HG02885 (cell line): ENCODE measurements around the gene DNMBP.
"Not testable (repeated sequence)": the region's sequence is repeated elsewhere in the genome, so short reads cannot be mapped to it uniquely, and the experiment has no call there.

Experiments used
- ATAC-seq: cut with Tn5 transposase; IDR thresholded peaks from one replicate; pipeline ENCODE4 v1.9.1; 2021; ENCODE audit warnings: mild to moderate bottlenecking; ENCODE audit not compliant: unreplicated experiment, poor library complexity

The DNMBP gene

DNA sequence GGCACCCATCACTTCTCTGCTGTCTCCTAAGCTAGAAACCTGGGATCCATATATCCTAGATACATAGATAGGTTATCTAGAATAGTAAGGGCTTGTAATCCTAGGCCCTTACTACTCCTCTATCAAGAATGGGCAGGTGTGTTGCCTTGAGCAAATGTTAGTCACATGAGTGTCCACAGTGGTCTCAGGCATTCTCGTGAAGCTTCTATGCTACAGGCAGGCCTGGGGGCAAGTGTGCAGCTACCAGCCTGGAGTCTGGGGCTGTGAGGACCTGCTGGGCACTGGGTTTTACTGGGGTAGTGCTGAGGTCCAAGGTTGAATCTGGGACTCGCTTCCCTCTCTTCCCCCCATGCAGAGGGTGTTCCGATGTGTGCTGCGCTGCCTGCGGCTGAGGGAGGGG lies 135.9 kb downstream of the DNMBP start:
- ATAC-seq: no peak

DNA sequence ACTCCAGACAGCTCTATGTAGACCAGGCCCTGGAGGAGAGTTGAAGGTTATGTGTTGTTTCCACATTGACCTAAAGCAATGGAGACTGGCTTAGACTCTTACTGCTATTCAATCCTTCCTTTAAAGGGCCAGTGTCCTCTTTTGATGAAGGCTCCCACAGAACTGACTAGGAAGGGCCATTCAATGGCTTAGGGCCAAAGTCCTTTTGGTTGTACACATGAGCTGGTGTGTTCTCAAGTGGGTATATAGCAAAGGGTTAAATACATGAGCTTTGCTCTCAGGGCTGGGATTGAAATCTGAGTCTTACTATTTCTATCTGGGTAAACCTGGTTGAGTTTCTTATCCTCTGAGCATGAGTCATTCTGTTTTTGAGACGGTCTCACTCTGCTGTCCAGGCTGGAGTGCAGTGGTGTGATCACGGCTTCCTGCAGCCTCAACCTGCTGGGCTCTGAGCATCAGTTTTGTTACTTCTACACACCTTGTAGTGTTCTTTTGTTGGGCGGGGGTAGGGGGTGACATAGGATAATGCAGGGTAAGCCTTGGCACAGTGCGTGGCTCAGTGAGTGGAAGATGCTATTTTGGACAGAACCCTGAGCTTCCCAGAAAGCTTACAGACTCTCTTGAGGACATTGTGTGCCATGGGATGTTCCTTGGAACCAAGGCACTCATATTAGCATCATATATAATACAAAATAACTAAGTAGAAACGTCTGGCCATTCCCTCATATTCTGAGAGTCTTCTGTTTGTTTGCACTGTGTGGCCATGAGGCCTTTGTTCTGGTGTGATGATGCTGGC lies 137.2 kb downstream of the DNMBP start:
- ATAC-seq: no peak

DNA sequence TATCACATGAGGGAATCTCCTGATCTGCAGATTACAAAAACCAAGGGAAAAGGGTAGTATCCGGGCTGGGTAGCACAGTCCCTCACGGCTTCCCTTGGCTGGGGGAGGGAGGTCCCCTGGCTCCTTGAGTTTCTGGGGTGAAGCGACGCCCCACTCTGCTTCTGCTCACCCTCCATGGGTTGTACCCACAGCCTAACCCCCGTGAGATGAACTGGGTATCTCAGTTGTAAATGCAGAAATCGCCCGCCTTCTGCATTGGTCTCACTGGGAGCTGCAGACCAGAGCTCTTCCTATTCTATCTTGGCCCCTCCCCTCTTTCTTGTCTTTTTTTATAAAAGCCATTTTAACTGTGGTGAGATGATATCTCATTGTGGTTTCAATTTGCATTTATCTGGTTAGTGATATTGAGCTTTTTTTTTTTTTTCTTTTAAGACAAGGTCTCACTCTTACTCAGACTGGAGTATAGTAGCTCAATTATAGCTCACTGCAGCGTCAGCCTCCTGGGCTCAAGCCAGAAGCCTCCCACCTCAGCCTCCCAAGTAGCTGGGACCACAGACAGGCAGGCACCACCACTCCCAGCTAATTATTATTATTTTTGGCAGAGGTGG lies 139.5 kb downstream of the DNMBP start:
- ATAC-seq: no peak

DNA sequence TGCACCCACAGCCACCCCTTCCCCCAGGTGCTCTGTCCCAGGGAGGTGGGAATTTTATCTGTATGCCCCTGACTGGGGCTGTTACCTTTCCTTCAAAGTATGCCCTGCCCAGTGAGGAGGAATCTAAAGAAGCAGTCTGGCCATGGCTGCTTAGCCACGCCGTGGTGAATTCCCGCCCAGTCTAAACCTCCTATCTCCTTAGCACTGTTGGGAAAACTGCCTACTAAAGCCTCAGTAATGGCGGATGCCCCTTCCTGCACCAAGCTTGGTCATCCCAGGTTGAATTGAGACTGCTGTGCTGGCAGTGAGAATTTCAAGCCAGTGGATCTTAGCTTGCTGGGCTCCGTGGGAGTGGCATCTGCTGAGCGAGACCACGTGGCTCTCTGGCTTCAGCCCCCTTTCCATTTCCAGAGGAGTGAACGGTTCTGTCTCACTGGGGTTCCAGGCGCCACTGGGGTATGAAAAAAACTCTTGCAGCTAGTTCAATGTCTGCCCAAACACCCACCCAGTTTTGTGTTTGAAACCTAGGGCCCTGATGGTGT lies 140.1 kb downstream of the DNMBP start:
- no peak for ATAC-seq

GRCh38 chr10:99867250-99867649 lies 142.5 kb downstream of the DNMBP start:
- ATAC-seq: not testable (repeated sequence)

DNA sequence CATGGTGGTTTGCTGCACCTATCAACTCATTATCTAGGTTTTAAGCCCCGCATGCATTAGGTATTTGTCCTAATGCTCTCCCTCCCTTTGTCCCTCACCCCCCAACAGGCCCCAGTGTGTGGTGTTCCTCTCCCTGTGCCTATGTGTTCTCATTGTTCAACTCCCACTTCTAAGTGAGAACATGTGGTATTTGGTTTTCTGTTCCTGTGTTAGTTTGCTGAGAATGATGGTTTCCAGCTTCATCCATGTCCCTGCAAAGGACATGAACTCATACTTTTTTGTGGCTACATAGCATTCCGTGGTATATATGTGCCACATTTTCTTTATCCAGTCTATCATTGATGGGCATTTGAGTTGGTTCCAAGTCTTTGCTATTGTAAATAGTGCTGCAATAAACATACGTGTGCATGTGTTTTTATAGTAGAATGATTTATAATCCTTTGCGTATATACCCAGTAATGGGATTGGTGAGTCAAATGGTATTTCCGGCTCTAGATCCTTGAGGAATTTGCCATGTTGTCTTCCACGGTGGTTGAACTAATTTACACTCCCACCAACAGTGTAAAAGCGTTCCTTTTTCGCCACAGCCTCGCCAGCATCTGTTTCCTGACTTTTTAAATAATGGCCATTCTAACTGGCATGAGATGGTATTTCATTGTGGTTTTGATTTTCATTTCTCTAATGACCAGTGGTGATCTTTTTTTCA lies 146.1 kb downstream of the DNMBP start:
- ATAC-seq: not testable (repeated sequence)

GRCh38 chr10:99860466-99860865 lies 149.3 kb downstream of the DNMBP start:
- ATAC-seq: no peak

DNA sequence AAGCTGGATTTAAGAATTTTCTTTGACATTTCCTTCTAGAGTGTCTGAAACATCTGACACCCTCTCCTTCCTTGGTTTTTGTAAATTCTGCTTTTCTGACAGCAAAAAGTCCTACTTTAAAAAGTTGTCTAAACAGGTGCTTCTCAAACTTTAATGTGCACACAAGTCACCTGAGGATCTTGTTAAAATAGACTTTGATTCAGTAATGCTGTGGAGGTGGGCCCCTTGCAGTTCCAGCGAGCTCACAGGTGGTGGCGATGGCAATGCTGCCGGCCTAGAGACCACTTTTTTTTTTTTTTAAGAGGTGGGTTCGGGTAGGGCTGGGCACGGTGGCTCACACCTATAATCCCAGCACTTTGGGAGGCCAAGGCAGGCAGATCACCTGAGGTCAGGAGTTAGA lies 150.2 kb downstream of the DNMBP start:
- no peak for ATAC-seq

GRCh38 chr10:99858849-99859248 lies 150.9 kb downstream of the DNMBP start:
- ATAC-seq: no peak

DNA sequence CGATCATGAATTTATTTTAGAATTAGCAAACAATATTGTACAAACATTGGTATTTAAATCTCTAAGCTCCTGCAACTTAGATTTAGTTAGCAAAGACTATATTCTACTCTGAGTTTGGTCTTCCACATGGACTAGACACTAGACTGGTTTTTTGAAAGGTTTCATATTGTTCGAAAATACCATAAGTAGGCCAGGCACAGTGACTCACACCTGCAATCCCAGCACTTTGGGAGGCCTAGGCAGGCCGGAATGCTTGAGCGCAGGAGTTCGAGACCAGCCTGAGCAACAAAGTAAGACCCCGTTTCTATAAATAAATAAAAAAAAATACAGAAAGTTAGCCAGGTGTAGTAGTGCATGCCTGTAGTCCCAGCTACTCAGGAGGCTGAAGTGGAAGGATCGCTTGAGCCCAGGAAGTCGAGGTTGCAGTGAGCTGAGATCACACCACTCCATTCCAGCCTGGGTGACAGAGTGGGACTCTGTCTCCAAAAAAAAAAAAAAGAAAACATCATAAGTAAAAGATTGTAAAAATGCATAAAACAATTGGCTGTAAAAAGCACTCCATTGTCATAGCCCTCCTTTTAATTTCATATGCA lies 154.2 kb downstream of the DNMBP start:
- no peak for ATAC-seq

- no peak for ATAC-seq
These were observed 154.9 kb downstream of the DNMBP start for GRCh38 chr10:99854860-99855259.

GRCh38 chr10:99853655-99854054 lies 156.1 kb downstream of the DNMBP start:
- ATAC-seq: no peak

- ATAC-seq: no peak
These were observed 157.1 kb downstream of the DNMBP start for GRCh38 chr10:99852481-99853213.

GRCh38 chr10:99851825-99852224 lies 157.9 kb downstream of the DNMBP start:
- ATAC-seq: no peak

DNA sequence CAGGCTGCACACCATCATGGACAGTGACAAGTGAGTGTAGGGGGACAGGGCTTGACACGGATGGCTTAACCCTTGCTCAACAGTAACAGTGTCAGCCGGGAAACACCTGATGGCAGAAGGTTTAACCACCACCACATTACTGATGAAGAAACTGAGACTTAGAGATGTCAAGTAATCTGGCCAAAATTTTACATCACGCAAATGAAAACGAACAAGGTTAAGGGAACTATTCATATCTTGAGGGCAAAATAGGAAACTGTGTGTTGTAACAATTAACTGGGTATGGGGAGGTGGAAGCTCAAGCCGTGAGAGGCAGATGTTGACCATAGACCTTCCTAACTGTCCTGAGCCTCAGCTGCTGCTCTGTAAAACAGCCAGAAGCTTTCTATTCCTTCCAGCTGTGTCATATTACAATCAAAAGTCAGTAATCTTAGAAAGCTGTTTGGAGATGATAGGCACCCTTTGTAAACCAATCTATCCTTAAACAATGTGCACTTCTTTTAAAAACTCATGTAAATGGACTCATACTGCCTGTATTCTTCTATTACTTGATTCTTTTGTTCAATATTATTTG lies 158.9 kb downstream of the DNMBP start:
- no peak for ATAC-seq

- no peak for ATAC-seq
These were observed 159.6 kb downstream of the DNMBP start for GRCh38 chr10:99850021-99850766.

DNA sequence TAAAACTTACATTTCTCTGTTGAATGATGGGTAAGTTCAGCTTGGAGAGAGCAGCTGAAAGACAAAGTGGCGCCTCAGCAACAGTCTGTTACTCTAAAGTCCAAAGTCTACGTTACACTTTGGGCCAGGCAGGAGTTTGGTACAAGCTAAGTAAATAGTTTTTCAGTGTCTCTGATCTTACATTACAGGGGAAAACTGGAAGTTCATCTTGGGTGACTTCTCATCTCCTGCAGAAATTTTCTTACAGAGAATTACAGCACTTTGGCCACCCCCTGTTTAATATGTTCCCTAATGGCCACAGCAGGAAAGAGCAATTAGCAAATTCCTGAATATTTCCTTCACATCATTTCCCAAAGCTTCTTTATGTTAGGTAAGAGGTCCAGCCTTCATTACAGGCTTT lies 160.2 kb downstream of the DNMBP start:
- ATAC-seq: no peak

DNA sequence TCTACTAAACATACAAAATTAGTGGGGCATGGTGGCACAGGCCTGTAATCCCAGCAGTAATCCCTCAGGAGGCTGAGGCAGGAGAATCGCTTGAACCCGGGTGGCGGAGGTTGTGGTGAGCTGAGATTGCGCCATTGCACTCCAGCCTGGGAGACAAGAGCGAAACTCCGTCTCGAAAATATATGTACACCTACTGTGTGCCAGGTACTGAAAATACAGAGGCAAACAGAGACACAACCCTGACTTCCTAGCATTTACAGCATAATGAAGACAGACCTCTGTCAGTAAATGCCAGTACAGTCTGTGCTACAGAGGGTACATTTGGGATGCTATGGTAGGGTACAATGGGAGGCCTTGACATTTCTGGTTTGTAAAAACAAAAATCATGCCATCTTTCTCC lies 160.7 kb downstream of the DNMBP start:
- ATAC-seq: no peak

DNA sequence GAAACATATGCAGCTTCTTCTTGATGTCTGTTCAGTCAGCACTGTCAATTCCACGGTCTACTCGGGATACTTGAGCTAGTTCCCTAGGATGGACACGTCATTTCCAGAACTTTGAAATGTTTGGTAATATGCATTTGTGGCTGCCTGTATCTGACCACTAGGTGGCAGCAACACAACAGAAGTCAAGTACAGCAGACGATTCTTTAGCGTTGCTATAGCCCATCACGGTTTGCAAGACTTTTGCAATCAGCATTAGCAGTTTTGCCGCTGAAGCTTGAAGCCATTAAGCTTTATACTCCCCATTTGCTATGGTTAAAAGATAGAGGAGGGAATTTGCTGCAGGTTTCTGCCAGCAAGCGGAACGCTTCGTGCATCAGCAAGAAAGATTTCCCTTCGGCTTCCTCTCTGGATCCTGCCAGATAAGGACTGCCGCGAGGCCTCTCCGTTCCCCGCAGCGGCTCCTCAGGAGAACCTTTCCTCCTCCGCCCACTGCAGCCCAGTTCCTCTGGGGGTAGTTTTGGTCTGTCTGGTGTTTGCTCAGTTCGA lies 163.8 kb downstream of the DNMBP start:
- ATAC-seq: peak; percentile 72
